NCI-H187 treated with DMSO at 0.1 percent for 48 hours (cell line): Measurements from ENCODE around the gene CD81.

Experiments used
- DNase-seq: peaks from one replicate; lab custom pipeline; 2025; lab: John Stamatoyannopoulos, UW

Gene CD81

DNA sequence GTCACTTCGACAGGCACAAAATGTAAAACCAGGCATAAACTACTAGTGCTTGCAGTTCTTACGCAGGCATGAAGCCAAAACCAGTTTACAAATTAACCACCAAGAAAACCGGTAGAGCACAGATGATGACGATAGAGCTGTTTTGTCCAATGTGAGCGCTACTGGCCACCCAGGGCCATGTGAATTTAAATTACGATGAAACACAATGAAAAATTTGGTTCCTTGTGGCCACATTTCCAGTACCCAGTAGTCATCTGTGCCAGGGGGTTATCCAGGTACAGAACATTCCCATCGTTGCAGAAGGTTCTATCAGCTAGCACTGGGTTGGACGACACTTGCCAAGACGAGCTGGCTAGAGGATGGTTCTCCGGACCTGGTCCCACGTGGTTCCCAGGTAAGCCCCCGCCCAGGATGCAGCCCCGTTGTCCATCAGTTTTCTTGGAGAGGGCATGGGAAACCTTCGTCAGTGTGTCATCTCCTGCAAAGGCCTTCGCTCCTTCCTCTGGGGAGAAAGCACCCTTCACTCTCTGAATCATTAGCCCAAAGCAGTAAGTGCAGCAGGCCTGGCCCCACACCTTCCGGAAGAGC, 1.1 kb upstream of the CD81 start:
- DNase-seq, result no peak

DNA sequence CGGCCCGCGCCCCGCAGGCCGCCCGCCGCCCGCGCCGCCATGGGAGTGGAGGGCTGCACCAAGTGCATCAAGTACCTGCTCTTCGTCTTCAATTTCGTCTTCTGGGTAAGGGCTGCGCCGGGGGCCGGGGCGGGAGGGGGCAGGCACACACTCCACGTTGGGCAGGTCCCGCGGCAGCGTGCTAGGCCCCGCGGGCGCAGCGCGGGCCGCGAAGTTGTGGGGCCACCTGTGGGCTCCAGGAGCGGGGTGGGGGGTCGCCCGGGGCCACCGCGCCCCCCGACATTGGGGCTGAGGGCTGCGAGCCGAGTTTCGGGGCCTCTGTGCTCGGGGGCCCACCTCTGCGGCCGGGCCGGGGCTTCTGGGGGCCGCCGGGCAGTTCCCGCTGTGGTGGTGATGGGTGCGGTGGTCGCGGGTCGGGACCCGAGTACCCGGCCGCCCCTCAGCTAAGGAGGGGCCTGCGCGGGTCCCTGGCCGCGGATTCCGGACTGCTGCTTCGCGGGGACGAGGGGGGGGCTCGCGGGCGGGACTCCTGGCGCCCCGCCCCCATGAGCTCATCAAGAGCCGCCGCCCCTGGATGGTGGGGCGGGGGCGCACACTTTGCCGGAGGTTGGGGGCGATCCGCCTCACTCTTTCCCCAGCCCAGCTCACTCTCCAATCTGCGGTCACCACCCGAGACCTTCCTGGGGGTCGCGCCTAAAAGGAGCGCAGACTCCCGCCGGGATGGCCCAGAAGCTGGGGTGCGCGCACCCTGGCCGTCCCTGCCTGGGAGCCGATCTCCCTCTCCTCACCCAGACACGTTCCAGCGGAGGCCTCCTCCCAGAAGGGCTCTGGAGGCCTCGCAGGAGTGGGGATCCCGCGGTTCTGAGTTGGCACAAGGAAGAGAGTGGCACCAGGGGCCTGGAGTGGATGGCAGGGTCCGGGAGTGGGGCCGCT, 667 bp downstream of the CD81 start:
- DNase-seq, result no peak

DNA sequence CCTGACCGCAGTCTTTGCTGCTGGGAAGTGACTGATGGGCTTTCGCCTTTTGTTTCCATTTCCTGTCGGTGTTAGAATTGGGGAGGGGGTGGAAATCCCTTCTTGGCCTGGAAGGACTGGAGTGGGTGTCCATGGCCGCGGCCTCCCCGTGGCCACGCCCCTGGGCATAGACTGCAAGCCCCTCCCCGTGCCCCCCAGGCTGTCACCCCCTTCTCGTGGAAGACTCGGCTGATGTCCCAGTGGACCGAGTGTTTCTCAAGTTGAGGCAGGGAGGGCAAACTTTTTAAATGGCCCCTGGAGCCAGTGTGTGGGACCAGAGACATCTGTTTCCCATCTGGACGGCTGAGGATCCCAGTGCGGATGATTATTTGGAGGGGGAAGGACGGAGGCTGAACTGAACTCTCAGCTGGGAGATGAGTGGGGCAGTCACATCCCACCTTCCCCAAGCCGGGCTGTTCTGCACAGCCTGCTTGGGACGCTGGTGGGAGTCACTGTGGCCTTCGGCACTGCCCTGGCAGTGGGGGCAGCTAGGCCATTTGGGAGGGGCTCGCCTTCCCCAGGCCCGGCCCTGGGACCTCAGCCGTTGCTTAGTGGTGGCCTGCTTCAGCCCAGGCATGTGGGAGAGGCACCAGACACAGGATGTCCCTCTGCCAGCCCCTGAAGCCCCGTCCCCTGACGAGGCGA, 1.6 kb downstream of the CD81 start:
- DNase-seq, result no peak

DNA sequence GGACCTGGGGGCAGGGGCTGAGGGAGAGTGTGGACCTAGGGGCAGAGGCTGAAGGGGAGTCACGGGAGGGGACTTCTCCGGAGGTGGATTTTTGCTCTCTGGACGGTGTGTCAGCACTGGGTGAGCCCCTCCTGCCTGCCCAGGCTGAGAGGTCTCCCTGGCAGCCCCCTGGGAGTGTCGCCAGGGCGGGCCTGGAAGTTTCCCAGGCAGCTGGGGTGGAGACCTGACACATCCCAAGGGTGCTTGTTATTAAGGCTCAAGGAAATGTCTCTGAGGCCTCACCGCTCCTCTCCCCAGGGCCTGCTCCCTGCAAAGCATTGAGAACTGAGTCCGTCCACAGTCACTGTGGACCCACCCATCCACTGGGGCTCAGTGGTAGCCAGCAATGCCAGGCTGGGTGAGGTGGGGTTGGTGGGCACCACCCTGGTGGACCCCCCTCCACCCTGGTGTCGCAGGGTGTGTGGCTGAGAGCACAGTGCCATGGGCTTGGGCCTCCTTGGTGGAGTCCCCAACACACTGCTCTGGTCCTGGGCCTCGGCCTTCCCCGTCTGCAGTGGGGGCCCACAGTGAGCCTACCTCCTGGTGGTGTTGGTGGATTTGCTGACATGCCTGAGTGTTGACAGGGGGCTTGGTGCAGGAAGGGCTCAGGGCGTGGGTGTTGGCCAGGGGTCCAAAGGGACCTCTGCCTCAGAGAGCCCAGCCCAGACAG, 2.5 kb downstream of the CD81 start:
- DNase-seq, result no peak

DNA sequence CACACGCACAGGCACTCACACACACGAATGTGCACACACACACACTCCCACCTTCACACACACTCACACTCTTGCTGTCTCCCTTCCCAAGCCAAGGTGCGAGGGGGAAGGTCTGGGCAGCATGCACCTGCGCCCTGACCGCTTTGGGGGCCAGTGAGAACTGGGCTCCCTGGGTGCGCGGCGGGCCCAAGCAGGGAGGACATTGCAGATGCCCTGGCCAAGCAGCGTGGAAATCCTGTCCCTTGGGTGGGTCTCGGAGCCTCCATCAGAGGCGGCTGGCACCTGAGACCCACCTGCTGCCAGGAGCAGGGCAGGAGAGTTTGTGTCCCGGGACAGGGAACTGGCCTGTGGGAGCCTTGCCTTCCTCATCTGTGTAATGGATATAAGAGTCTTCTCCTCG, 3.3 kb downstream of the CD81 start:
- DNase-seq, result no peak

DNA sequence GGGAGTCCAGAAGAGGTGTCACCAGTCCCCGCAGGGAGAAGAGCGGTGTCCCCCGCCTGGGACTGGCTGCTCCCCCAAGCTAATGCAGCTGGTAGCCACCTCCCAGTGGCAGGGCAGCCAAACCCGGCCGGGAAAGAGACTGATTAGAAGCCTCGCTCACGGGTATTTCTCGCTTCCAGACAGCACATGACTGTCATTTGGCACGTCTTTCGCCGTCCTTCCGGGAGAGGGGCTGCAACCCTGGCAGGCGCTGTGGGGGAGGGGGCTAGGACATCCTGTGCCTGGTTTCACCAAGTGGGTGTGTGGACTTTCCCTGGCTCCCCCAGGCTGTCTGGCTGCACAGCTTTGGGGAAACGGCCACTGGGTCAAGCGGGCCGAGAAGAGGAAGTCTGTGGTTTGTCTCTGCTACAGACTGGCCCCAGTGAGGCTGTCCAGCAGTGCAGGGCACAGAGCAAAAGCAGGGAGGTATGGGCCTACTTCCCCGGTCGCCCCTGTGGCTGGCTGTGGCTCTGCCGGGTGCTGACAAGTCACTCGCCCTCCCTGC, 3.8 kb downstream of the CD81 start:
- DNase-seq, result no peak

DNA sequence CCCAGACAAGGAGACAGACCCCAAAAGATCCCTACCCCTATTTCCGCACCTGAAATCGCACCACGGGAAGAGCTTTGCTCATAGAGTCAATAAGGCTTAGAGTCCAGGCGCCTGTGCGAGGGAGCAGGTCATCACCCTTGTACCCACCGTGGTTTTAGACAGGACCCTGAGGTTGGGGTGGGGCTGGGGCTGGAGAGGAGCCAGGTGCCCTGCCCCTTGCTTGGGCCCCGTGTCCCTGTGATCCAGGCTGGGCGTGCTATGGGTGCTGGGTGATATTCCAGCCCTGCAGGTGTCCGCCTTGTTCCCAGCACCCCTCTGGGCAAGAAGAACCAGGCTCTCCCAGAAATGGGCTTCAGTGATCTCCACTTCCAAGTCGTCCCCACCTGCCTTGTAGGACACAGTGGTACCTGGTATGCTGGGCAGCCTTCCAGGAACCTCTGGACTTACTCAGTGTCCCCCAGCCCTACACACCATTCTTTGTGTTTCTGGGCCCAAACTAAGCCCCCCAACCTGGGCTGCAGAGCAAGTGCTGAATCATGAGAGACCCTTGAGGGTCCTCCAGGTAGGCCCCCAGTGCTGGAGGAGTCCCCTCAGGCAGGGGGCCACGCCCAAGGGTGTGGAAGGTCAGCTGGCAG, 4.5 kb downstream of the CD81 start:
- DNase-seq, result no peak

DNA sequence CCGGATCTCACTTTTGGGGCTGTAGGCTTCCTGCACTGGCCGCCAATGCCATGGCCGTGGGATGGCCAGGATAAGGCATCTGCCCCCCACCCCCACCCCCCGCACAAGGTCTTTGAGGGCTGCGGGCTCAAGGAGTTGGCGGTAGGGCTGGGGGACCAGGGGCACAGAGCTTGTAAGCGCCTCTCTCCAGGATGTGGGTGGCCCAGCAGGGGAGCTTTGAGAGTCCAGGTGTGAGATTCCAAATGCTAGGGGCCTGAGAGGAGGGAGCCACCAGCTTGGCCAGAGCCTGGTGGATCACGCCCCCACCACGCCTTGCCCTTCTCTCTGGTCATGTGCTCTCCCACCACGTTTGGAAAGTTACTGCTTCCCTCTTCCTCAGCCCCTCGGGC, 5.0 kb downstream of the CD81 start:
- no peak for DNase-seq

DNA sequence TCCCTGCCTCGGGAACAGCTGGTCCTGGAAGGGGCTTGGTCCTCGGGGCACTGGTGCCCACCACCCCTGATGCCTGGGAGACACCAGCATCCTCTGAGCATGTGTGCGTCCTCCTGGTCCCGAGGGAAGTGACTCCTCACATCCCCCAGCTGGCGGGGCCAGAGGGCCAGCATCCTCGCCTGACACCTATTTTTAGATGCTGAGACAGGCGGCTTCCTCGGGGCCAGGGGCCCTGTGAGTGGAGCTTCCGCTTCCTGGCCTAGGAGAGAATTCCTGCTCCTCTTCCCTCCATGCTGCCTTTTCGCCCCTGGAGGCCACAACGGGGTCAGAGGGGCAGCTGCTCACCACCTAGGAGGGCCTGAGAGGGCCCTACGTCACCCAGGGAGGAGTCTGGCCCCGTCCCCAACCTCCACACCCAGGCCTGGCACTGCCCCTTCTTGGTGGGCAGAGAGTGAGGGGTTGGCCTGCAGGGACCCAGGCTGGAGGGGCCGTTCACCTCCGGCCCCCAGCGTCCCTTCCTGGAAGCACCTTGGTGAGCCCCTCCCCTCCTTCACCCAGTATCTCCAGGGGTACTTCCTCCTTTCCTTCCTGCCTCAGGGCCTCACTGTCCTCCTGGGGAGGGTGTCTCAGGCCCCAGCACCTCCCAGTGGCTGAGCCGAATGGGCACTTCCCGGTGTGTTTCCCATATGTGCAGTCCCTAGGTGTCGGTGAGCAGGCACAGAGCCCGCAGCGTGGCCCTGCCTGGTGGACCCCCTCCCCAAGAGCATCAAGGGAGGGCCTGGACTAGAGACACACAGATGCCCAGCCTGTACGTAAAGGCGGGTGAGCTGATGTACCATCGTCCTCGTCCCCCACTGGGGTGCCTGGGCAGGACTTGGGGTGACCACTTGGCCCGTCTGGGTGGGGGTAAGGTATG, 6.1 kb downstream of the CD81 start:
- DNase-seq, result no peak

DNA sequence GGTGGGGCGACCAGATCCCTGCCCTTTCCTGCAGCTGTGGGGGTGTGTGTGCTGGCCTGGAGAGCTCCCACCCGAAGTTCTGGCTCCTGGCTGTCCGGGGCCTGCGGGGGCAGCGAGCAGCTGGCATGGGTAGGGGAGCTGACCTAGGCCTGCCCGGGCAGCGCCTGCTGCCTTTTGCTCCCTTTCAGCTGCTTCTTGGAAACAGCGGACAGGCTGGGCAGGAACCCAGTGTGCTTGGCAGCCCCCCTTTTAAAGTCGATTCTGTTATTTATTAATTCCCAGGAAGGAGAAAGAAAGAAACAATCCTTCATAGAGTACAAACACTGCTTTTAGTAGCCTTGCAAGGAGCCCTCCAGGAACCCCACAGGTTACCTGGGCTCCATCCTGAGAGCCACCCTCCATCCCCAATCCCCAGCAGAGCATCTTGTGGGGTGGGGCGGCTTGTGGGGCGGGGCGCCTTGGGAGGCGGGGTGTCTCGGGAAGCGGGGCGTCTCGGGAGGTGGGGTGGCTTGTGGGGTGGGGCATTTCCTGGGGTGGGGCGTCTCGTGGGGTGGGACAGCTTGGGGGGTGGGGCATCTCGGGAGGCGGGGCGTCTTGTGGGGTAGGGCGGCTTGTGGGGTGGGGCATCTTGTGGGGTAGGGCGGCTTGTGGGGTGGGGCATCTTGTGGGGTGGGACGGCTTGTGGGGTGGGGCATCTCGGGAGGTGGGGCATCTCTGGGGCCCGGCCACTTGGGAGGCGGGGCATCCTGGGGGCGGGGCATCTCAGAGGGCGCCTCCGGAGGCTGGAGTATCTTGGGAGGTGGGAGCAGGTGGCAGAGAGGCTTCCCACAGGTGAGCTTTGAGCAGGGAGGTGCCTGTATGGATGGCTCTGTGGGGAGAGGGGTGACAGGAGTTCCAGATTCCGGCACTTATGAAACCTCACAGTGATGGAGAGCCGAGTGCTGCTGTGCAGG, 7.0 kb downstream of the CD81 start:
- DNase-seq, result no peak

DNA sequence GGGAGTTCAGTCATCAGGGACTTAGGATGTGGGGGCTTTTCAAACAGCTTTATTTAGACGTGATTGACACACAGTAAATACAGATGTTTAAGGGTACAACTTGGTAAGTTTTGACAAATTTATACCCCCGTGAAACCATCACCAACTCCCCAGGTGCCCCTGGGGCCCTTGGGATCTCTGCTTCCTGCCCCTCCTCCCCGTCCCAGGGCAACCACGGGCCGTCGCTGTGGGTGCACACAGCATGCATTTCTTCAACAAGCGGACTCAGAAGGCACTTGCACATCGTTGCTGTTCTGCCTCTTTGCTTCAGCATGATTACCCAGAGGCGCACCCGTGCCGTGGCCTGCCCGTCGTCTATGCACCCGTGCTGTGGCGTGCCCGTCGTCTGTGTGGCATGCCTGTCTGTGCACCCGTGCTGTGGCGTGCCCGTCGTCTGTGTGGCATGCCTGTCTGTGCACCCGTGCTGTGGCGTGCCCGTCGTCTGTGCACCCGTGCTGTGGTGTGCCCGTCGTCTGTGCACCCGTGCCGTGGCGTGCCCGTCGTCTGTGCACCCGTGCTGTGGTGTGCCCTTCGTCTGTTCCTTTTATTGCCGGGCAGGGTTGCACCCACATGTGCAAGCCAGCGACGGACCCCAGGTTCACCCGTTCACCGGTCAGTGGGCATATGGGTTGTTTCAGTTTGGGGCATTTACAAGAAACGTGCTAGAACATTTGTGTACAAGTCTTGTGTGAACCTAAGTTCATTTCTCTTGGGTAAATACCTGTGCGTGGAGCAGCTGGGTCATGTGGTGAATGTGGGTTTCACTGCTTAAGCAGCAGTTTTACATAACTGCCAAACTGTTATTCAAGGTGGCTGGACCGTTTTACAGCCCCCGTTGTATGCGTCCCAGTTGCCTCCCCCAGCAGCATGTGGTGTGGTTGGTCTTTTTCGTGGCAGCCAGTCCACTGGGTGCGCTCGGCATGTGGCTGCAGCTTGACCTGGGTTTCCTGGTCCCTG, 8.3 kb downstream of the CD81 start:
- no peak for DNase-seq

DNA sequence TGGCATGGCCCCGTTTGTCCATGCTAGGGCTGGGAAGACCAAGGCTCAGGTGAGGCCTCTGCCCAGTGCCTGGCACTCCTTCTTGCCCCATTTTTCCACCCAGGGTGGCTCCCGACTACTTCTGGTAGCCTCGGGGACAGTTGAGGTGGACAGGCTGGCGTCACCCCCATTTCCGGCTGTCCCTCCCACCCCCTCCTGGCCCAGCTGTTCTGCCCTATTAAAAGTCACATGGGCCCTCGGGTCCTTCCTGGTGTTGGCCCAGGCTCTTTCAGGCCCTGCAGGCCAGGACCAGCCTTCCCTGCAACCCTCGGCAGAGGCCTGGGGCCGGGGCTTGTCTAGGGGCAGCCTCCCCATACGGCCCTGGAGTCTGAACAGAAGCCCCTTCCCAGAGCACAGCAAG, 9.5 kb downstream of the CD81 start:
- DNase-seq, result no peak

DNA sequence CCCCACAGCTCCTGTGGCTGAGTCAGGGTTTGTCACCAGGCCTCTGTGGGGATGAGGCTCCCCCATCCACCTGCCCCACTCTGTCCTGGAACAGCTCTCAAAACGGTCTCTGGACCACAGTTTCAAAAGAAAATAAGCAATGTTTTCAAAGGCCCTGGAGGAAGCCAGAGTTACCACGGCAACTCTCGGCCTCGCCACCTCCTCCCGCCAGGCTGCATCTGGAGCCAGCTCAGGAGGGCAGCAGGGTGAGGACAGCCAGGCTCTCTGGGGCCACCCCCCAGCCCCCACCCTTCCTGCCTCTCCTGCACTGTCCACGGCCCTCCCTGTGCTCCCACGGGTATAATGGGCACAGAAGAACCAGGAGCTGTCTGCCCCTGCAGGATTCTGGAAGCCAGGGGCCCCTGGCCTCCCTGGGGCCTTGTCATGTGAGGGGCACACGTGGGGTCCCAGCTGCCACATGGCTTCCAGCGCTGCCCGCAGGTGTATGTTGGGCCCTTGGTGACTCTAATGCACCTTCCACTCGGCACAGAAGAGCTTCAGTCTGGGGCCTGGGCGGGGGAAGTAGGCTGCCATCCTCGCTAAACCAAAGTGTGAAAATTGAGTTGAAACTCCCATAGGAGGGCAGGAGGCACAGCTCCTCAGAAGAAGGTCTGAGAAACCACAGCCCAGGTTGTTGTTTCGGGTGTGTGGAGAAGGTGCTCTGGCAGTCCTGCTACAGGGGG, 10.3 kb downstream of the CD81 start:
- no peak for DNase-seq

DNA sequence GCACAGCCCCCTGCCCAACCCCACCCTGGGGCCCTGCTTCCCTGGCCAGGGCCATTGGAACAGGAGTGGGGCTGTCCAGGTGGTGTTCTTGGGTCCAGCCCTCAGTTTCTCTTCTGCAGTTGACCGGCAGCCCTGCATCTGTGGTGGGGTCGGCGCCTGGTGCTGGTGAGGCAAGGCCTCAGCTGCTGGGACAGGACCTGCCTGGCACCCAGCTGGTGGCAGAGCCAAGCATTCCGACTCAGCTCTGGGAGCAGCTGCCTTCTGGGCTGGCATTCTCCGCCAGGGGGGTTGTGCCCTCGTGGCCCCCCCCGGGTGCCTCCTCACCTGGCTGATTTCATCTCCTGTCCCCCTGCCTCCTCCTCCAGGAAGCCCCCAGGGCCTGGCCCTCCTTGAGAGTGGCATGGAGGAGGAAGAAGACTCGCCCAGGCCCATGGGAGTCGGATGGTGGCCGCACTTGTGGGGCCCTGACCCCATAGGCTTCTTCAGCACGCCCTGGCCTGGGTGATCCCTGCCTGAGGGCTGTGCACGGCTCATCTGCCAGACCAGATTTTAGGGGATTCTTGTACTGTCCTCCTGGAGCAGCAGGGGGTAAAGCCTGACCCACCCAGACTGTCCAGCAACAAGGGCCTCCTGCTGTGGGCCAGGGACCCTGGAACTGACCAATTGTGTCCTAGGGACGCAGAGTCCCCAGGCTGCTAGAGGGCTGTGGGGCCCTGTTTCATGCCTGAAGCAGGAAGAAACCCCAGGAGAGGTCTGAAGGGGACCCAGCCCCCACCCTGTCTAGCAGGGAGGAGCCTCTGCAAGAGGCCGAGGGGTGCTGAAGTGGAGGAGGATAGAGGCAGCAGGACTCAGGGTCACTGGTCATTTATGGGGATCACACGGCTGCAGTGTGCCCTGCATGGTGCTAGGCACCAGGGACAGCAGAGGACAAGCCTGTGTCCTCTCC, 11.6 kb downstream of the CD81 start:
- DNase-seq, result no peak

DNA sequence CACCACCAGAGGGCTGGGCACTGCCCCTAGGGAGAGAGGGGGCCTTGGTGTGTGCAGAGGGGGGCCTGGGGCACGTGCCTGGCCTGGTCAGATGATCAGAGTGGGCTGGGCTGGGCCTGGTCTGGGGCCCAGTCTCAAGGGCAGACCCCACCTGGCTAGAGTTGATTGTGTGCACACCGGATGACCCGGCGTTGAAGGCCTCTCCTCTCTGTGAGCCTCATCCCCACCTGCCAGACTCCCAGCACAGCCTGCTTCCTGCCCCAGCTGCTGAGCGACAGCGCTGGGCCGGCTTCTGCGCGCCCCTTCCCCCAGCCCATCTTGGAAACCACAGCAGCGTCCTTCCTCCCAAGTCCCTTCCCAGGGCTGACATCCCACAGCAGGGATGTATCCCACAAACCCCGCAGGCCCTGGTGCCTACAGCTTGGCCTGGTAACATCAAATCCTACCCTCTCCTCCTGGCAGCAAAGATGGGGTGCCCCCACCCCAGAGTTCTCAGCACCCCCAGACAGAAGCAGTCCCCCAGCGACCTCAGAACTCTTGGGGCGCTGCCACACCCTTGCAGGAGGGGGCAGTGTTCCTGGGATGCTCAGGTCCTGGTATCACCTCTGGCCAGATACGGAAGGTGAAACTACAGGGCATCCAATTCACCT, 12.4 kb downstream of the CD81 start:
- no peak for DNase-seq
